Right lobe of liver (tissue), 6 donors: Measurements from ENCODE around the gene DDIT3. TPM values are rescaled to one million over a fixed set of nuclear protein-coding genes. Genes with fewer than 3 reads are reported as not detected.

ENCODE experiments used
- ATAC-seq, 4 donors: fragments of 200-7000 bp; cut with Tn5 transposase; one replicate each; pipeline ENCODE4 v1.9.1; 2020; ENCODE audit warnings: mild to moderate bottlenecking in 4 of 4, moderate library complexity in 4 of 4
- DNase-seq, 3 donors: peaks; one replicate each; pipeline ENCODE4 v3.0.0-alpha.2; 2020
- H3K27ac ChIP-seq, 3 donors: fragments of 200-600 bp; one replicate each; pipeline ENCODE4 v1.8.0; 2022
- H3K27me3 ChIP-seq, 2 donors: fragments of 200-600 bp; one replicate each; pipeline ENCODE4 v1.8.0; 2022
- H3K36me3 ChIP-seq, 4 donors: fragments of 200-600 bp; sonication (generic) in 1 of 4; one replicate each; pipeline versions ENCODE4 v1.5.1 to v1.8.0; 2017 to 2022; ENCODE audit warnings: control low read depth in 1 of 4
- H3K4me1 ChIP-seq, 4 donors: fragments of 200-600 bp; sonication (generic) in 1 of 4; one replicate each; pipeline versions ENCODE4 v1.5.1 to v1.8.0; 2017 to 2022; ENCODE audit warnings: control low read depth in 1 of 4
- H3K4me3 ChIP-seq, 3 donors: fragments of 200-600 bp; one replicate each; pipeline ENCODE4 v1.8.0; 2022
- H3K9me3 ChIP-seq, 4 donors: fragments of 200-600 bp; sonication (generic) in 1 of 4; one replicate each; pipeline versions ENCODE4 v1.5.1 to v1.8.0; 2017 to 2022; ENCODE audit warnings: control low read depth in 1 of 4
- CTCF ChIP-seq, 4 donors: fragments of 200-600 bp in 3 of 4; fragments of 450-650 bp in 1 of 4; IDR thresholded peaks; one replicate each; pipeline versions ENCODE4 v1.5.1 to v1.8.0; 2016 to 2022; ENCODE audit warnings: antibody characterized with exemption in 4 of 4, mild to moderate bottlenecking in 2 of 4
- POLR2A ChIP-seq: fragments of 450-650 bp; IDR thresholded peaks from one replicate; pipeline ENCODE4 v1.6.1; 2017; ENCODE audit warnings: antibody characterized with exemption, mild to moderate bottlenecking
- WGBS: methylation state at CpG from one replicate; pipeline ENCODE4 v1.1.6; 2018; ENCODE audit warnings: low coverage, low lambda C conversion rate; ENCODE audit not compliant: insufficient coverage; ENCODE audit errors: missing lambda C conversion rate; 5-methylcytosine and 5-hydroxymethylcytosine counted together
- intact Hi-C, 2 donors: fragments of 100-400 bp; cut with DNase I; formaldehyde crosslinking; loops; one replicate each; pipeline versions ENCODE4 v1.11.2 to v1.14.1; 2022
- total RNA-seq, 6 experiments: library from RNA; depleted of rRNA in 2 of 6; stranded (reverse); fragments of >200 nt in 2 of 6; fragmentation: NEBNext Ultra II Directional in 3 of 6; extraction: Animal tissue kit (Norgen Biotek cat#: 25700) in 3 of 6; gene quantifications; one replicate each; pipeline versions ENCODE4 v1.1.0 to v1.2.4, GENCODE V29; 2016 to 2023
- donor health status: DM: no; HTN: yes; CAD: no.
- donor health status: DM: no; HTN: no; CAD: no.
- donor health status: DM: no; HTN: no; CAD: no.
- donor health status: DM: no; HTN: yes; CAD: no.
- donor health status: DM: no; HTN: yes; CAD: no.

The DDIT3 gene
- total RNA-seq, 6 experiments from 2014 or later: 11.3 to 26.7 (median 18.7) TPM

DNA sequence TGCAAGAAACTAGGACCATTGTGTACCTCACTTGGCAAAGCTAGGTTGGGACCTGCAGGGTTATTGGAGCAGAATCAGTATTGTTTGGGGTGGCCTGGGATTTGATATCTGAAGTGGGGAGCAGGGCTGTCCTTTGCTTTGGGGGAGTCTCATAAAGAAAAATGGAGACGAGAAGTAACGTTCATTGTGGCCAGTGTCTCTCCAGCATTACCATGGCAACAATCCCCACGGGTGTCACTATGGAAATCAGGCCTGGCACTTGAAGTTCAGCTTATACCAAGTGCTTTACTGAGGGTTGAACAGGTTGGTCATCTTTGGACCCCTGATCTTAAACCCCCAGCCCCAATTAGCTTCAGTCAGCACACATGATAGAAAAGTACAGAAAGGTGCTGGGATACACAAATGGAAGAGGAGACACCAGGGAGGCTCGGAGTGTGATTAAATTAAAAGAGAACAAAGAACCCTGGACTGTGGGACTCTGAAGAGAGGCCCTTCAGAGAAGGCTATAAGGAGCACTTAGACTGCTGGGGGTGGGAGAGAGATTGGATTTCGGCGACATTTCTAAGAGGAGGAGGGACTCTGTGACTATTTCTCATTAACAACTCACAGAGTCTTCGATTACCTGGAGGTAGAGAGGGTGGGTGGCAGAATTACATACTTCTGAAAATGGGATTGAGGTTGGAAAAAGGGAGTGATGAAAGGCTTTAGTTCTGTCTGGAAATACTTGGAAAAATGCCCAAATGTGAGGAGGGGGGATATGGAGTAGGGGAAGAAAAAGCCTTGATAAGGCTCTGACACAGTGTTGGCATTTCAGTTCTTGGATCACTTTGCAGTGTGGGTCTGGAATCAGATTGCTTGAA lies 33.3 kb upstream of the DDIT3 start:
- no peaks in the 10 kb centered on the region for H3K36me3 ChIP-seq
- no peak overlapping the region for H3K27ac ChIP-seq
- no peak for DNase-seq
- H3K27me3 ChIP-seq: peaks cover 0 to 12% of the 10 kb centered on the region in 2 donors
- H3K4me1 ChIP-seq: no peaks in the 10 kb centered on the region
- ATAC-seq: no peak
- TF ChIP-seq CTCF (IDR thresholded peaks at IDR 0.05) (no peak), POLR2A (no peak)
- WGBS: 67% methylated on average over 6 of the region's 7 CpGs
- no peaks in the 10 kb centered on the region for H3K9me3 ChIP-seq
- intact Hi-C loops: no loop called here
- H3K4me3 ChIP-seq: no peak overlapping the region

DNA sequence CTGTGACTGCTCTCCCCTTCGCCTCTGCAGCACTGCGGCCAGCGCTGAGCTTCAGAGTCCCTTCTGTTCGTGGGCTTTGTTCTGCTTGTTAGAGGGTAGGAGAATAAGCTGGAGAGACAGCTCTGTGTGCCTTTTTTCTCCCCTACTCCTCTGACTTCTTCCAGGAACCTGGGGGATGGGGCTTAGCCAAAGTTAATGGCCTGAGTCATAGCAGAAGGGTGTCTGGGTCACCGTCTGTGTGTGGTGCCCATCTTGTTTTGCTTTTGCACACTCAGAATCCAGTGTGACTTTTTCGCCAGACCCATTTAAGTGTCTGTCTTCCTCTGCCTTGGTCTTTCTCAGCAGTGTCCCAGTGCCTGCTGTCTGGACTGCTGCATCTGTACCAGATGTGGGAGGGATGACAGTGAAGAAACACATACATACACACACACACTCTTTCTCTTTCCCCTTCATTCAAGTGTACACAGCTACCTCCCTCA lies 32.6 kb upstream of the DDIT3 start:
- no peak overlapping the region for H3K27ac ChIP-seq

DNA sequence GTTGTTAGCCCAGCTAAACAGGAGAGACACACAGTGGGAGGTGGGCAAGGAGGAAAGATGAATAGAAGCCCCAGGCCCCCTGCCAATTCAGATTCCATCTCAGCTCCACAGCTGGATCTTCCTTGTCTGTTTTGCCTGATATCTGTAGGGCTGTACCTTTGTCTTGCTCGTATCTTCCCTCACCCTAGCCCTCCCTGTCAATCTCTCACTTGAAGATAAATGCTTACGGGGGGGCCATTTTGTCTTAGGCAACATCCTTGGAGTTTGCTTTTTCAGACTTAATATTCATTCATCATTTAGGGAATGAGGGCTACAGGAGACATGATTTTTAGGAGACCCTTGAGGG lies 32.0 kb upstream of the DDIT3 start:
- 55% methylated on average over 2 of the region's 2 CpGs for WGBS

More for the DNA sequence above, 32.6 kb upstream of the DDIT3 start:
- H3K4me3 ChIP-seq: no peak overlapping the region
- no peaks in the 10 kb centered on the region for H3K9me3 ChIP-seq
- H3K27me3 ChIP-seq: peaks cover 0 to 13% of the 10 kb centered on the region in 2 donors
- H3K36me3 ChIP-seq: no peaks in the 10 kb centered on the region
- DNase-seq: no peak
- TF ChIP-seq CTCF (IDR thresholded peaks at IDR 0.05): no peak
- no peak for TF ChIP-seq POLR2A
- H3K4me1 ChIP-seq: no peaks in the 10 kb centered on the region
- ATAC-seq: no peak
- intact Hi-C loops: no loop called here
- 53% methylated on average over 5 of the region's 6 CpGs for WGBS

GRCh38 chr12:57551637-57552305 lies 31.5 kb upstream of the DDIT3 start:
- WGBS: 70% methylated on average over 2 of the region's 3 CpGs
- Histone ChIP-seq H3K4me1 (no peaks in the 10 kb centered on the region), H3K27ac (no peak overlapping the region), H3K9me3 (no peaks in the 10 kb centered on the region), H3K27me3 (peaks cover 0 to 13% of the 10 kb centered on the region in 2 donors), H3K36me3 (no peaks in the 10 kb centered on the region), H3K4me3 (no peak overlapping the region)
- no peak for ATAC-seq
- DNase-seq: no peak
- TF ChIP-seq POLR2A (no peak), CTCF (IDR thresholded peaks at IDR 0.05) (no peak)
- intact Hi-C loops: no loop called here

More for the DNA sequence above, 32.0 kb upstream of the DDIT3 start:
- ATAC-seq (no peak), DNase-seq (no peak)
- Histone ChIP-seq H3K4me3 (no peak overlapping the region), H3K9me3 (no peaks in the 10 kb centered on the region), H3K36me3 (no peaks in the 10 kb centered on the region), H3K27ac (no peak overlapping the region), H3K27me3 (peaks cover 0 to 13% of the 10 kb centered on the region in 2 donors), H3K4me1 (no peaks in the 10 kb centered on the region)
- TF ChIP-seq CTCF (IDR thresholded peaks at IDR 0.05): no peak
- no peak for TF ChIP-seq POLR2A
- intact Hi-C loops: no loop called here
